BLaER1 treated with 17β-estradiol and CSF1 and Interleukin-3, amounts not matched to agents 10 nM and 100 nM (cell line): ENCODE results near the gene VCP.

Experiments used
- H3K27ac ChIP-seq, 11 experiments: shearing (Covaris generic); formaldehyde crosslinking; 2 replicates each; pipeline ENCODE4 v1.8.1; 2022
- H3K27me3 ChIP-seq, 11 experiments: shearing (Covaris generic); formaldehyde crosslinking; 2 replicates each; pipeline ENCODE4 v1.8.1; 2022
- H3K36me3 ChIP-seq, 11 experiments: shearing (Covaris generic); formaldehyde crosslinking; 2 replicates each; pipeline ENCODE4 v1.8.1; 2022
- H3K4me1 ChIP-seq, 10 experiments: shearing (Covaris generic); formaldehyde crosslinking; 2 replicates each; pipeline ENCODE4 v1.8.1; 2022
- H3K4me2 ChIP-seq, 11 experiments: shearing (Covaris generic); formaldehyde crosslinking; 2 replicates each; pipeline ENCODE4 v1.8.1; 2022
- H3K4me3 ChIP-seq, 10 experiments: shearing (Covaris generic); formaldehyde crosslinking; 2 replicates each; pipeline ENCODE4 v1.8.1; 2022
- H3K9ac ChIP-seq, 11 experiments: shearing (Covaris generic); formaldehyde crosslinking; 2 replicates each; pipeline ENCODE4 v1.8.1; 2022
- H3K9me3 ChIP-seq, 11 experiments: shearing (Covaris generic); formaldehyde crosslinking; replicated peaks in 1 of 11; 2 replicates each; pipeline ENCODE4 v1.8.1; 2022
- H4K20me1 ChIP-seq, 11 experiments: shearing (Covaris generic); formaldehyde crosslinking; 2 replicates each; pipeline ENCODE4 v1.8.1; 2022
- Cebpa-rat ChIP-seq, 11 experiments: shearing (Covaris generic); IDR thresholded peaks; 2 replicates each; pipeline ENCODE4 v1.8.1; 2022

Gene VCP

DNA sequence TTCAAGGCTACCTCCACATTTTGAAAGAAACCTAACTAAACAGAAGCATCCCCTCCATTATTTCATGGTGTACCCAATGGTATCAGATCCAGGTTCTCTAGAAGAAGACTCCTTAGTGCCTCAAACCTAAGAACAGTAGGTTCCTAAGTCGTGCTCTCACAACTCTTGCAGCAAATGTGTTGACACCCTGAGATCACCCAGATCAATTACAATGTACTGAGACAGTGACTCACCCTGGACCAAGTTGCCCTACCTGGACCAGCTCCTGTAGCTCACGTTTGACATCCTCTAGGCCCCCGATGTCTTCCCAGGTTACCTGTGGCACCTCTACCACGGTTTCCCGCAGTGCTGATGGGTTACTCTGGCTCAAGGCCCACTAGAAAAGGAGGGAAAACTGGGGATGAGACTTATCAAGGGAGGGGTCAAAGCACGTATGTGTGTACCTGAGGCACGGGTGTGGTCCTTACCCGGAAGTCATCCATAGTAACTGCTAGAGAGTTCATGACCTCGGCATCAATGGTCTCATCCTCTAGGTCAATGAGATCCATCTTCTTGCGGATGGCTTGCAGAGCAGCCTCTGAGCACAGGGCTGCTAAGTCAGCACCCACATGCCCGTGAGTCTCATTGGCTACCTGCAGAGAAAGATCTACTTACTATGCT is 11.7 kb downstream of the VCP start:
- H3K9ac ChIP-seq, result no peak overlapping the region
- H3K4me3 ChIP-seq, result no peak overlapping the region
- peaks cover 100% of the 10 kb centered on the region in 11 experiments for H3K36me3 ChIP-seq
- H3K9me3 ChIP-seq, result no peaks in the 10 kb centered on the region
- peaks cover 70 to 100% (median 97%) of the 10 kb centered on the region in 11 experiments for H4K20me1 ChIP-seq
- no peak overlapping the region for H3K4me2 ChIP-seq
- TF ChIP-seq Cebpa-rat (IDR thresholded peaks at IDR 0.05), result no peak
- H3K4me1 ChIP-seq, result no peaks in the 10 kb centered on the region
- no peaks in the 10 kb centered on the region for H3K27me3 ChIP-seq
- H3K27ac ChIP-seq, result no peak overlapping the region

DNA sequence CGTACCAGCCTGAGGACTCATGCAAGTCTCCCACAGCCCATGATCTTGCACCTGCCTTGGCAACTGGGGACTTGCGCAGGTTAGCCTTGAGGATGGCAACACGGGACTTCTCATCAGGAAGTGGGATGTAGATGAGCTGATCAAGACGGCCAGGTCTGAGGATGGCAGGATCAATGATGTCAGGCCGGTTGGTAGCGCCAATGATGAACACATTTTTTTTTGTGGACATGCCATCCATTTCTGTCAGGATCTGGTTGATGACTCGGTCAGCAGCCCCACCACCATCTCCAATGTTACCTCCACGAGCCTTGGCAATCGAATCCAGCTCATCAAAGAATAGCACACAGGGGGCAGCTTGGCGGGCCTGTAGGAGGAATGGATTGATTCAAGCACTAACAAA is 13.0 kb downstream of the VCP start:
- H3K4me2 ChIP-seq, result no peak overlapping the region

DNA sequence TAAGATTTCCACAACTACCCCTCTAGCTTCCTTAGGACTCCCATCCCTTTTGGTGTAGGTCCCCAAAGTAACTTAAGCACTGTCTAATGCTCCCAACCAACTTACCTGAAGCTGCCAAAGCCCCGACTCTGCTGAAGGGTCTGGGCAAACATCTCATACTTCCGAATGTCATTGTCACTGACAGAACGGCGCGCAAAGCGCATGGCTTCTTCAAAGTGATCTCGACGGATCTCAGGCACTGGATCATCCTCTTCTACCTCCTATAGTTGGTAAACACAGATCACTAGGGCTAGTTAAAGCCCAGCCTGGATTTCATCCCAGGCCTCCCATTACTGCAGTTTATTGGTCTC is 15.2 kb downstream of the VCP start:
- no peak overlapping the region for H3K4me2 ChIP-seq
- H3K9me3 ChIP-seq, result no peaks in the 10 kb centered on the region
- TF ChIP-seq Cebpa-rat (IDR thresholded peaks at IDR 0.05), result no peak
- peaks cover 39 to 100% (median 95%) of the 10 kb centered on the region in 11 experiments for H4K20me1 ChIP-seq
- H3K4me1 ChIP-seq, result no peaks in the 10 kb centered on the region
- H3K36me3 ChIP-seq, result peaks cover 96 to 100% (median 99%) of the 10 kb centered on the region in 11 experiments
- no peaks in the 10 kb centered on the region for H3K27me3 ChIP-seq
- no peak overlapping the region for H3K27ac ChIP-seq
- H3K4me3 ChIP-seq, result no peak overlapping the region
- H3K9ac ChIP-seq, result no peak overlapping the region

More for the DNA sequence above, 13.0 kb downstream of the VCP start:
- Histone ChIP-seq H3K4me1 (no peaks in the 10 kb centered on the region), H3K4me3 (no peak overlapping the region), H3K9ac (no peak overlapping the region), H3K27me3 (no peaks in the 10 kb centered on the region), H4K20me1 (peaks cover 59 to 100% (median 96%) of the 10 kb centered on the region in 11 experiments), H3K27ac (no peak overlapping the region), H3K9me3 (no peaks in the 10 kb centered on the region), H3K36me3 (peaks cover 100% of the 10 kb centered on the region in 11 experiments)
- TF ChIP-seq Cebpa-rat (IDR thresholded peaks at IDR 0.05), result no peak

DNA sequence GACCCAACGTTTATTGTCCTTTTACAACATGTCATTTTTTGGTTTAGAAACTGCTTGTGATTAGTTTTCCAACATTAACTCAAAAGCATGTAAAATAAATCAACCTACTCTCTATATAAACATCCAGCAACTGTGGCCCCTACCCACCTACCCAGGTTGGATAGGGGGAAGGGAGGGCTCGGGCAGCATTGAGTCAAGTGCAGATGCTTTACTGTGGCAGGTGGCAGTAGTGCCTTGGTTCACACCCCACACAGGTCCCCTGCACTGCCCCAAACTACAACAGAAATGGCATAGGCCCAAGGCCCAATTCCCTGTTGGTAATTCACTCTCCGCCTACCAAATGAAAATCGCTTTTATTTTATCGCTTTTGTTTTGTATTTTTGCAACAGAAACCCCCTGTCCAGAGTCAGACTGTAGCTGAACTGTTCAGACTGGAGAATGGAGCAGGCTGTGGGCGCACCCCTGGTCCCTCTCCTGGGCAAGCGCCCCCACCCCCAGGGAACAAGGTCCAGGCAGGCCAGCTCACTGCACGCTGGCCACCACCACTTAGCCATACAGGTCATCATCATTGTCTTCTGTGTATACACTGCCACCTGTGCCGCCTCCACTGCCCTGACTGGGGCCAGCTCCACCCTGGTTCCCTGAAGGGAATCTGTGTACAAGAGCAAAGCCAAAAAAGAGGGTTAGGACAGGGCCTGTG is 15.7 kb downstream of the VCP start:
- no peak overlapping the region for H3K27ac ChIP-seq
- H4K20me1 ChIP-seq, result peaks cover 35 to 100% (median 94%) of the 10 kb centered on the region in 11 experiments
- H3K4me1 ChIP-seq, result no peaks in the 10 kb centered on the region
- H3K4me2 ChIP-seq, result no peak overlapping the region
- no peak overlapping the region for H3K4me3 ChIP-seq
- H3K9me3 ChIP-seq, result no peaks in the 10 kb centered on the region
- TF ChIP-seq Cebpa-rat (IDR thresholded peaks at IDR 0.05), result no peak
- H3K36me3 ChIP-seq, result peaks cover 96 to 100% (median 99%) of the 10 kb centered on the region in 11 experiments
- no peak overlapping the region for H3K9ac ChIP-seq
- no peaks in the 10 kb centered on the region for H3K27me3 ChIP-seq

DNA sequence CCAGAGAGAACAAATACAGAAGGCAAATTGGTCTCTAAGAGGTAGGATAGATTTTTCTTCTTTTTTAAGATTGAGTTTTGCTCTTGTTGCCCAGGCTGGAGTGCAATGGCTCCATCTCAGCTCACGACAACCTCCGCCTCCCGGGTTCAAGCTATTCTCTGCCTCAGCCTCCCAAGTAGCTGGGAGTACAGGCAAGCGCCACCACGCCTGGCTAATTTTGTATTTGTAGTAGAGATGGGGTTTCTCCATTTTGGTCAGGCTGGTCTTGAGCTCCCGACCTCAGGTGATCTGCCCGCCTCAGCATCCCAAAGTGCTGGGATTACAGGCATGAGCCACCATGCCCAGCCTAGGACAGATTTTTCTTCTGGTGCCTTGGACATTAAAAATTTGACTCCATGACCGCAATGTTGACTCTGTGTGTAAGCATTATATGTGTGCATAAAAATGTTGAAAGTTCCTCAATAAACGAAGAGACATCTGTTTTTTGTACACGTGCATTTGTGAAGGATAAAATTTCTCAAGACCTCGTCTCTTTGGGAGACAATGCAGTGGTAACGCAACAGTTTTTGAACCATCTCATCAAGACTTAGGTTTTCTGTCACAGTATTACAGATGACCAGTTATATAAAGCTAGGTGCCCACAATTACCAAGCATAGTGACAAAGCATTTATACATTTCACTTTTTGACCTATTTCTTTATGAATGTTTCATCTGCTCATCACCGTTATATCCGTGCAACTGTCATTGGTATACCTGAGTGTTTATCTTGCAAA is 17.4 kb downstream of the VCP start:
- H3K27ac ChIP-seq, result no peak overlapping the region
- H3K4me3 ChIP-seq, result no peak overlapping the region
- no peaks in the 10 kb centered on the region for H3K27me3 ChIP-seq
- H3K9ac ChIP-seq, result no peak overlapping the region
- no peaks in the 10 kb centered on the region for H3K4me1 ChIP-seq
- peaks cover 94 to 100% (median 98%) of the 10 kb centered on the region in 11 experiments for H3K36me3 ChIP-seq
- no peak for TF ChIP-seq Cebpa-rat (IDR thresholded peaks at IDR 0.05)
- no peak overlapping the region for H3K4me2 ChIP-seq
- peaks cover 20 to 94% (median 80%) of the 10 kb centered on the region in 11 experiments for H4K20me1 ChIP-seq
- H3K9me3 ChIP-seq, result no peaks in the 10 kb centered on the region

DNA sequence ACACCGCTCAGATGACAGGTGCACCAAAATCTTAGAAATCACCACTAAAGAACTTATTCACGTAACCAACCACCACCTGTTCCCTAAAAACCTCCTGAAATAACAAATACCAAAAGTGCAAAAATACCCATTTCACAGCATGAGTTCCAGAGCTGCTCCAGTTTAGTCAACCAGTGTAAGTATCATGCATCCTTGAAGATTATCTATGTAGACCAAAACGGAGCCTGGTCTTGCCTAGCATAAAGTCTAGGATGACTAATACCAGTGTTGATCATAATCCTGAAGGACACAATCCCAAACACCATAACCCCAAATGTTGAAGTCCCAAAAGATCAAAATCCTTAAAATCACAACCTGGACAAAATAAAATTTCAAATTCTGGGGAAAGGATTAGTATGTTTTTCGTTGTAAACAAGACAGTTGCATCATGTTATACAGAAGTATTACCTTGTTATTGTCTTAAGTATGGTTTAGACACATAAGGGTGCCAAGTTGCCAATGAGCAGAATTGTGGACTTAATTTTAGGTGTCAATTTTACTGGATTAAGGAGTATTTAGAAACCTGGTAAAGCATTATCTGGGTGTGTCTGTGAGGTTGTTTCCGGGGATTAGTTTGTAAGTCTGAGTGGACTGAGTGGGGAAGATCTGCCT is 18.1 kb downstream of the VCP start:
- Histone ChIP-seq H3K9me3 (no peaks in the 10 kb centered on the region), H3K4me1 (no peaks in the 10 kb centered on the region), H3K4me3 (no peak overlapping the region), H3K9ac (no peak overlapping the region), H3K4me2 (no peak overlapping the region), H3K27me3 (no peaks in the 10 kb centered on the region), H4K20me1 (peaks cover 12 to 92% (median 73%) of the 10 kb centered on the region in 11 experiments; a peak in 21 of 22 replicates), H3K36me3 (peaks cover 94 to 100% (median 98%) of the 10 kb centered on the region in 11 experiments), H3K27ac (no peak overlapping the region)
- TF ChIP-seq Cebpa-rat (IDR thresholded peaks at IDR 0.05), result no peak

DNA sequence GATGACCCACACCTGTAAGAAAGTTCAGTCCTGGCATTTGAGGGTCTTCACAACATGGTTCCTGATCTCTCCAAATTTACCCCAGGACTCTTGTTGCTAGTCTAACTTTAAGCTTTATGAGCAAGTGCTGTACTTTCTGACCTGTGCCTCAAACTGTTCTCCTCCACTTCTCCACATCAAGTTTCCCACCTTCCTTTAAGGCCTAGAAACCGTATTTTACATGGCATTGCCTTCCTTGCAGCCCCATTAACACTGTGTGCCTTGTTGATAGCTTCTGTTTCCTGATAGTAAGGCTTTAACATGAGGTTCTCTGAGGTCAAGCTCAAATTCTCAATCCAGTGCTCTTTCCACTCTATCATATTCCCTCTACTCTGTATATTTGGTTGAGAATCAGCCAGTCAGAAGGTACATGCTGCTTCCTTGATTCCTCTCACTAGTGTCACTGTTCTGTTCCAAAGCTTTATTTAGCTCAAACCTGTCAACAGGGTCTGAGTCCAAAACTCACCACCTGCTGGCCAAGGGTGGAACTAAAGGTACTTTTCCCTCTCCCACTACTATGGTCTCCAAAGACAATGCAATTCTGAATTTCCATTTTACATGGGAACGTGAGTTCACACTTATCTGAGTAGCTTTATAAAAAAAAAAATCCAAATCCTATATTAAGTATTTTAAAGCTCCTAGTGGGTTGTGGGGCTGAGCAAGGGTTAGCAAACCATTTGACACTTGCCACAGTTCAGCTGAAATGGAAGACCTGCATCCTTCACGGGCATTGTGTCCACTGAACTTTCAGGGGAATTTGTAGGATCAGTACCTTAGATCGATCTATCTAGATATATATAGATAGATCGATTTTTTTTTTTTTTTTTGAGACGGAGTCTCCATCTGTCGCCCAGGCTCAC is 21.1 kb downstream of the VCP start:
- TF ChIP-seq Cebpa-rat (IDR thresholded peaks at IDR 0.05), result no peak
- H3K4me2 ChIP-seq, result no peak overlapping the region
- no peaks in the 10 kb centered on the region for H3K4me1 ChIP-seq
- no peaks in the 10 kb centered on the region for H3K27me3 ChIP-seq
- H3K9ac ChIP-seq, result no peak overlapping the region
- no peak overlapping the region for H3K27ac ChIP-seq
- no peak overlapping the region for H3K4me3 ChIP-seq
- H3K9me3 ChIP-seq, result no peaks in the 10 kb centered on the region
- H3K36me3 ChIP-seq, result peaks cover 76 to 93% (median 88%) of the 10 kb centered on the region in 11 experiments
- peaks cover 0 to 63% (median 45%) of the 10 kb centered on the region in 11 experiments; a peak in 18 of 22 replicates for H4K20me1 ChIP-seq

DNA sequence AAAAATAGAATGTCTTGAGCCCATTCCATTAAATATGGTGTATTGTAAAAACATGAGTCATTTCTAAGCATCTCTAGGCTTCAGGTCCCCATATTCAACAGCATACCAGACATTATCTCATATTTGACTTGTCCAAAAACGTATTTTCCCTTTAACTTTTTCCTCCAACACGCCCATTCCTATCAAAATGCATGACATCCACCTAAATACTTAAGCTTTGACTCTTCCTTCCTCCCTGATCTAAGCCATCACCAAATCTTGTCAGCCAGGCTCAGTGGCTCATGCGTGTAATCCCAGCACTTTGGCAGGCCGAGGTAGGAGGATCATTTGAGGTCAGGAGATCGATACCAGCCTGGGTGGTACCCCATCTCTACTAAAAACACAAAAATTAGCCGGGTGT is 23.9 kb downstream of the VCP start:
- Histone ChIP-seq H3K36me3 (peaks cover 61 to 91% (median 82%) of the 10 kb centered on the region in 11 experiments), H3K4me2 (no peak overlapping the region), H3K27me3 (no peaks in the 10 kb centered on the region), H3K4me1 (peaks cover 0 to 18% (median 6%) of the 10 kb centered on the region in 10 experiments; a peak in 12 of 20 replicates), H3K27ac (no peak overlapping the region), H3K9me3 (no peaks in the 10 kb centered on the region), H4K20me1 (peaks cover 0 to 60% (median 19%) of the 10 kb centered on the region in 11 experiments; a peak in 15 of 22 replicates), H3K4me3 (no peak overlapping the region), H3K9ac (no peak overlapping the region)
- no peak for TF ChIP-seq Cebpa-rat (IDR thresholded peaks at IDR 0.05)
